GM13977 (cell line): ENCODE measurements around the gene CDR2.

Source experiments
- DNase-seq: peaks from one replicate; pipeline ENCODE4 v3.0.0; 2012; ENCODE audit warnings: low spot score
- in situ Hi-C: fragments of 300-500 bp; cut with MboI; formaldehyde crosslinking; loops from one replicate; pipeline ENCODE4 v1.12.0; 2022; ENCODE audit warnings: low sequenced_read_pairs, low pct_unique_long_range_greater_than_20kb, mixed read lengths, inconsistent platforms; ENCODE audit not compliant: unreplicated experiment
- TF ChIP-seq, protein P1 (sequence below): IDR thresholded peaks from 2 replicates; pipeline ENCODE4 v1.5.1; 2012; ENCODE audit warnings: mild to moderate bottlenecking, control low read depth; ENCODE audit not compliant: insufficient read depth; ENCODE audit errors: extremely low read depth, missing control alignments

CDR2 gene

DNA sequence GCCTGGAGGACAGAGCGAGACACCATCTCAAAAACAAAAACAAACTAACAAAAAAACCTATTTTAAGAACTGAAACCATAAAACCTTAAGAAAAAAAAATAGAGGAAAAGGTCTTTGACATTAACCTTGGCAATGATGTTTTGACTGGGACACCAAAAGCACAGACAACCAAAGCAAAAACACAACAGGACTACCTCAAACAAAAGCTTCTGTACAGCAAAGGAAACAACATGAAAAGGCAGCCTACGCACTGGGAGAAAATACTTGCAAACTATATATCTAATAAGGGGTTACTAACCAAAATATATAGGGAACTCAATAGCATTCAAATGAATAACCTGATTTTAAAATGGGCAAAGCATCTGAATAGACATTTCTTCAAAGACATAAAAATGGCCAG lies 32.3 kb downstream of the CDR2 start:
- no peak for DNase-seq
- TF ChIP-seq, protein P1, sequence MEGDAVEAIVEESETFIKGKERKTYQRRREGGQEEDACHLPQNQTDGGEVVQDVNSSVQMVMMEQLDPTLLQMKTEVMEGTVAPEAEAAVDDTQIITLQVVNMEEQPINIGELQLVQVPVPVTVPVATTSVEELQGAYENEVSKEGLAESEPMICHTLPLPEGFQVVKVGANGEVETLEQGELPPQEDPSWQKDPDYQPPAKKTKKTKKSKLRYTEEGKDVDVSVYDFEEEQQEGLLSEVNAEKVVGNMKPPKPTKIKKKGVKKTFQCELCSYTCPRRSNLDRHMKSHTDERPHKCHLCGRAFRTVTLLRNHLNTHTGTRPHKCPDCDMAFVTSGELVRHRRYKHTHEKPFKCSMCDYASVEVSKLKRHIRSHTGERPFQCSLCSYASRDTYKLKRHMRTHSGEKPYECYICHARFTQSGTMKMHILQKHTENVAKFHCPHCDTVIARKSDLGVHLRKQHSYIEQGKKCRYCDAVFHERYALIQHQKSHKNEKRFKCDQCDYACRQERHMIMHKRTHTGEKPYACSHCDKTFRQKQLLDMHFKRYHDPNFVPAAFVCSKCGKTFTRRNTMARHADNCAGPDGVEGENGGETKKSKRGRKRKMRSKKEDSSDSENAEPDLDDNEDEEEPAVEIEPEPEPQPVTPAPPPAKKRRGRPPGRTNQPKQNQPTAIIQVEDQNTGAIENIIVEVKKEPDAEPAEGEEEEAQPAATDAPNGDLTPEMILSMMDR: no peak
- in situ Hi-C loops: no loop called here

DNA sequence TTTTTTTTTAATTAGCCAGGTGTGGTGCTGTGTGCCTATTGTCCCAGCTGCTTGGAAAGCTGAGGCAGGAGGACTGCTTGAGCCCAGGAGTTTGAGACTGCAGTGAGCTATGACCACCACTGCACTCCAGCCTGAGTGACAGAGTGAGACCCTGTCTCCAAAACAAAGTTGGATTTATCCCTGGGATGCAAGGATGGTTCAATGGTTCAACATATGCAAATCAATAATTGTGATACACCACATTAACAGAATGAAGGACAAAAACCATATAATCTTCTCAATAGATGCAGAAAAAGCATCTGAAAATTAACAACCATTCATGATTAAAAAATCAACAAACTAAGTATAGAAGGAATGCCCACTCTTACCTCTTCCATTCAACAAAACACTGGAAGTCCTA lies 33.5 kb downstream of the CDR2 start:
- in situ Hi-C loops: no loop called here
- TF ChIP-seq, protein P1: no peak
- DNase-seq: no peak

DNA sequence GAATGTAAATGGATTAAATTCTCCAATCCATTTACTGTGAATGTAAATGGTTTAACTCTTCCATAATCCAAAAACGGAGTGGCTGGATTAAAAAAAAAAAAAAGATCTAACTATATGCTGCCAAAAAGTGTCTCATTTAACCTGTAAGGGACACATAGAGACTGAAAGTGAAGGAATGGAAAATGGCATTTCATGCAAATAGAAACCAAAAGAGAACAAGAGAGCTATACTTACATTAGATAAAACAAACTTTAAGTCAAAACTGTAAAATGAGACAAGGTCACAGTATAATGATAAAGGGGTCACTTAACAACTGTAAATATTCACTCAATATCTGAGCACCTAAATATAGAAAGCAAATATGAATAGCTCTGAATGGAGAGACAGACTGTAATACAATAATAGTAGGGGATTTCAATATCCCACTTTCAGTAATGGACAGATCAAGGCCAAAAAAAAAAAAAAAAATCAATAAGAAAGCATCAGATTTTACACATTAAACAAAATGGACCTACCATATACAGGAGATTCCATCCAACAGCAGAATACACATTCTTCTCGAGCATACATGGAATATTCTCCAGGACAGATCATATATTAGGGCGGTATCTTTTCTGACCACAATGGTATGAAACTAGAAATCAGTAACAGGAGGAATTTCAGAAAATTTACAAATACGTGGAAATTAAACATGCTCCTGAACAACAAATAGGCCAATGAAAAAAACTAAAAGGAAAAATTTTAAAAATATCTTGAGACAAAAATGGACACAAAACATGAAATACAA lies 36.4 kb downstream of the CDR2 start:
- no peak for DNase-seq
- TF ChIP-seq, protein P1: no peak
- in situ Hi-C loops: no loop called here

DNA sequence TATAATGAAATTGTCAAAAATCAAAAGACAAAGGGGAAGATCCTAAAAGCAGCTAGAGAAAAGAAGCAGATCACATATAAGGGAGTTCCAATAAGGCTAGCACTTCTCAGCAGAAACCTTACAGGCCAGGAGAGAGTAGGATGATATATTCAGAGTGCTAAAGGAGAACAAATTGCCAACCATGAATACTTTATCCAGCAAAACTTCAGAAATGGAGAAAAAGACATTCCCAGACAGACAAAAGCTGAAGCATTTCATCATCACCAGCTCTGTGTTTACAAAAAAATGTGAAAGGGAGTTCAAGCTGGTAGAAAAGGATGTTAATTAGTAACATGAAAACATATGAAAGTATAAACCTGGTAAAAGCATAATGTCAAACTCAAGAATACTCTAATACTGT lies 37.4 kb downstream of the CDR2 start:
- TF ChIP-seq, protein P1: no peak
- DNase-seq: no peak
- in situ Hi-C loops: no loop called here

DNA sequence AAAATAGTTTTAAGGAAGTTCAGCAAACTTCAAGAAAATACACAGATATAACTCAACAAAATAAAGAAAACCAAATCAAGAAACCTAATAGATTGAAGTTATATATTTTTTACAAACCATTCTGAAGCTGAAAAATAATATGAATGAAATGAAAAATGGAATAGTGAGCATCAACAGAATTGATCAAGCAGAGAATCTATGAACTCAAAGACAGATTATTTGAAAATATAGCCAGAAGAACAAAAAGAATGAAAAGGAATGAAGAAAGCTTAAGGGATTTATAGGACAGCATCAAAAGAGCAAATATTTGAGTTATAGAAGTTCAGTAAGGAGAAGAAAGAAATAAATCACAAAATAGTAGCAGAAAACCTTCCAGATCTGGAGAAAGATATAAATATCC lies 37.8 kb downstream of the CDR2 start:
- DNase-seq: no peak
- in situ Hi-C loops: no loop called here
- TF ChIP-seq, protein P1: no peak

DNA sequence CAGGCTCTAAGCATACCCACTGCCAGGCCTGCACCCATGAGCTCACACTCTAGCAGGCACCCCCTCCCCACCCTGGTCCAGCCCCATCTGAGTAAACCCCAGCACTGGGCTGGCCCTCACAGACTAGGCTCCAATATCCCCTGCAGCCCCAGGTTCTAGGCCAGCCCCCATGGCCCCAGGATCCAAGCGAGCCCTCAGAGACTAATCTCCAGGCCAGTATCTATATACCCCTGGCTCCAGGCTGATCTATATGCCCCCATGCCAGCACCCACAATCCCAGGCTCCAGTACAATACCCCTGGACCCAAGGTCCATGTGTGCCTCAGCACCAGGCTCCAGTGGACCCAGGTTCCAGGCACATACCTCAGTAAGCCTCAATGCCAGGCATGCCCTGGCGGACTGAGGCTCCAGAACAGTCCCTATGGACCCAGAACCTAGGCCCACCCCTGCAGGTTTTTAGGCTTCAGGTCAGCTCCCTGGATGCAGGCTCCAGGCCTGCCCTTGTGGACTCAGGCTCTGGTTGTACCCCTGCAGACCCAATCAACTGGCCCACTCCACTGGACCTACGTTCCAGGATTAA lies 38.7 kb downstream of the CDR2 start:
- TF ChIP-seq, protein P1: no peak
- DNase-seq: no peak
- in situ Hi-C loops: no loop called here
